Measurements from ENCODE around the gene CYP11A1. TPM values are rescaled to one million over a fixed set of nuclear protein-coding genes. Genes with fewer than 3 reads are reported as not detected.

Gene CYP11A1
- polyA plus RNA-seq, 3 donors, result not detected

GRCh38 chr15:74414081-74414580 is 46.7 kb upstream of the CYP11A1 start:
- H3K4me2 ChIP-seq (replicated peaks; ENCODE audit: extremely low read depth, low read length, poor library complexity, severe bottlenecking), result no peak overlapping the region
- 97% methylated on average over 3 of the region's 5 CpGs for WGBS (ENCODE audit: insufficient coverage)
- intact Hi-C loops (cut with micrococcal nuclease), result no loop called here
- no peaks in the 10 kb centered on the region for H3K79me2 ChIP-seq (ENCODE audit: insufficient read depth, low read length)
- no peak for TF ChIP-seq CTCF (IDR thresholded peaks at IDR 0.05)
- no peaks in the 10 kb centered on the region for H3K27me3 ChIP-seq (ENCODE audit: control insufficient read depth in 2 of 2, insufficient read depth in 2 of 2, low read length in 2 of 2)
- peaks cover 7 to 11% of the 10 kb centered on the region in 2 donors for H3K4me1 ChIP-seq (ENCODE audit: control insufficient read depth in 1 of 2, insufficient read depth in 2 of 2, low read length in 2 of 2)
- DNase-seq, result no peak
- H3K9me3 ChIP-seq (replicated peaks in 1 of 2; ENCODE audit: control insufficient read depth in 1 of 2, insufficient read depth in 1 of 2, low read length in 2 of 2), result no peaks in the 10 kb centered on the region
- no peak overlapping the region for H2AFZ ChIP-seq (ENCODE audit: insufficient read depth, low read depth, low read length, poor library complexity, severe bottlenecking)
- Mint-ChIP-seq H3K27ac (peak overlapping the region in 2 of 7 donors; percentile 37 to 46), H3K4me3 (no peak overlapping the region), H3K27me3 (ENCODE audit: low read depth in 3 of 3) (peaks cover 0 to 2% (median 0%) of the 10 kb centered on the region in 3 donors), H3K4me1 (peaks cover 16% of the 10 kb centered on the region), H3K36me3 (peaks cover 0 to 7% of the 10 kb centered on the region in 2 donors), H3K9me3 (no peaks in the 10 kb centered on the region)
- H4K20me1 ChIP-seq (ENCODE audit: insufficient read depth, low read length), result no peaks in the 10 kb centered on the region
- H3K36me3 ChIP-seq (replicated peaks in 1 of 2; ENCODE audit: control insufficient read depth in 1 of 2, insufficient read depth in 2 of 2, low read length in 2 of 2), result no peaks in the 10 kb centered on the region
- H3K27ac ChIP-seq (ENCODE audit: low read depth in 1 of 2, low read length in 2 of 2), result no peak overlapping the region
- no peak overlapping the region for H3K9ac ChIP-seq (ENCODE audit: insufficient read depth, low read length, poor library complexity, severe bottlenecking)
- H3K4me3 ChIP-seq (replicated peaks in 1 of 3; ENCODE audit: low read depth in 2 of 3, low read length in 3 of 3), result no peak overlapping the region

- H3K27me3 ChIP-seq (ENCODE audit: control insufficient read depth in 2 of 2, insufficient read depth in 2 of 2, low read length in 2 of 2), result no peaks in the 10 kb centered on the region
- no peak overlapping the region for H3K4me3 Mint-ChIP-seq
- no peaks in the 10 kb centered on the region for H4K20me1 ChIP-seq (ENCODE audit: insufficient read depth, low read length)
- TF ChIP-seq CTCF (IDR thresholded peaks at IDR 0.05), result no peak
- no peak overlapping the region for H3K4me3 ChIP-seq (replicated peaks in 1 of 3; ENCODE audit: low read depth in 2 of 3, low read length in 3 of 3)
- H3K27ac Mint-ChIP-seq, result no peak overlapping the region
- H3K79me2 ChIP-seq (ENCODE audit: insufficient read depth, low read length), result no peaks in the 10 kb centered on the region
- DNase-seq, result no peak
- H3K27me3 Mint-ChIP-seq (ENCODE audit: low read depth in 3 of 3), result peaks cover 0 to 2% (median 2%) of the 10 kb centered on the region in 3 donors
- H3K4me2 ChIP-seq (replicated peaks; ENCODE audit: extremely low read depth, low read length, poor library complexity, severe bottlenecking), result no peak overlapping the region
- no peak overlapping the region for H3K9ac ChIP-seq (ENCODE audit: insufficient read depth, low read length, poor library complexity, severe bottlenecking)
- no peaks in the 10 kb centered on the region for H3K9me3 ChIP-seq (replicated peaks in 1 of 2; ENCODE audit: control insufficient read depth in 1 of 2, insufficient read depth in 1 of 2, low read length in 2 of 2)
- WGBS (ENCODE audit: insufficient coverage), result 93% methylated on average over 7 of the region's 9 CpGs
- peaks cover 16% of the 10 kb centered on the region for H3K4me1 Mint-ChIP-seq
- H3K36me3 ChIP-seq (replicated peaks in 1 of 2; ENCODE audit: control insufficient read depth in 1 of 2, insufficient read depth in 2 of 2, low read length in 2 of 2), result no peaks in the 10 kb centered on the region
- H2AFZ ChIP-seq (ENCODE audit: insufficient read depth, low read depth, low read length, poor library complexity, severe bottlenecking), result no peak overlapping the region
- peaks cover 0 to 7% of the 10 kb centered on the region in 2 donors for H3K36me3 Mint-ChIP-seq
- intact Hi-C loops (cut with micrococcal nuclease), result no loop called here
- H3K4me1 ChIP-seq (ENCODE audit: control insufficient read depth in 1 of 2, insufficient read depth in 2 of 2, low read length in 2 of 2), result peaks cover 7 to 11% of the 10 kb centered on the region in 2 donors
- no peaks in the 10 kb centered on the region for H3K9me3 Mint-ChIP-seq
- no peak overlapping the region for H3K27ac ChIP-seq (ENCODE audit: low read depth in 1 of 2, low read length in 2 of 2)
Observed at GRCh38 chr15:74413350-74414080, 46.1 kb upstream of the CYP11A1 start.
